Right forelimb (tissue), 1 donor: ENCODE data around the gene CELF2.

Experiments
- DNase-seq: peaks from one replicate; pipeline ENCODE4 v3.0.0-alpha.2; 2018

The CELF2 gene

DNA sequence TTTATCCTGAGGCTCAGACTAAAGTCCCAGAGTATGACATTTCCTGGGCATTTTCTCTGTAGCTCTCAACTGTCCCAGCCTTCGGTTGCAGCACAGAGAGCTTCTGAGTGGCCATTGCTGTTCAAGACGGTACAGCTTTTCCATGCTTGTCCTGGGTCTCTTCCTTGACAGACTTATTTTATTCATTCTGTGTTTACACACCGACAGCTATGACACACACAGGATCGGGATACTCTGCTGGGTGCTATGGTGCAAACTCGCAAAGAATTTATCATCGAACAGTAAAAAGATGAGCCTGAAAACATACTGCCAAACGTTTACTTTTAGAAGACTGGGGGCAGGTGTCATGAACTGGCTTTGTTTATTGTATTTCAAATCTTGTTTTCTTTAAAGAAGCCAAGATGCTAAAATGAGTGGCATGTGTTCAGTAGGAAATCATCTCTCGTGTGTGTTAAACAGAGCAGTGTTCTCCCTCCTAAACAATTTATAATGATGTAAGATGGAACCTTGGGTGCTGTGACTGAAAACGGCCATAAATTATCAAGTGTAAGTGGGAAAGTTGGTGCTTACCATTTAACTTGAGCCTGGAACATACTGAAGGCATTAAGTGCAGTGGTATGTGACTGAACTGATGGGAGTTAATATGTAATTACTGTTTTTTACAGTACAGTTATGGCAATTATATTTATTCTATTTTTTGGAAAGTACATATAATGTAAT, 120.8 kb downstream of the CELF2 start:
- DNase-seq = no peak

DNA sequence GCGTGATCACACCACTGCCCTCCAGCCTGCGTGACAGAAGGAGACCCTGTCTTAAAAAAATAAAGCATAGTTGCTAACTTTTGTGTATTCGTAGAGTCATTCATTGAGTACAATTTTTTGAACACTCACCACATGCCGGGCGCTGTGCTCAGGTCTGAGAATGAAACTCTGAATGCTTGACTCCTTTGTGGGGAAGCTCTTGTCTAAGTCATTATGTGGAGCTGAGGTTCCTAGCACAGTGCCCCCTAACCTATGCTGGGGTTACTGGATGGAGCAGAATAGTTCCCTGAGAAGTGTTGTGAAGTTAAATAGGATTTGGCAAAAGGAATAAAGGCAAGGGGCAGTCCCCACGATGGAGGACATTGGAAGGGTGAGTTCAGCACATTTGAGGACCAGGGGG, 123.3 kb downstream of the CELF2 start:
- DNase-seq = no peak

DNA sequence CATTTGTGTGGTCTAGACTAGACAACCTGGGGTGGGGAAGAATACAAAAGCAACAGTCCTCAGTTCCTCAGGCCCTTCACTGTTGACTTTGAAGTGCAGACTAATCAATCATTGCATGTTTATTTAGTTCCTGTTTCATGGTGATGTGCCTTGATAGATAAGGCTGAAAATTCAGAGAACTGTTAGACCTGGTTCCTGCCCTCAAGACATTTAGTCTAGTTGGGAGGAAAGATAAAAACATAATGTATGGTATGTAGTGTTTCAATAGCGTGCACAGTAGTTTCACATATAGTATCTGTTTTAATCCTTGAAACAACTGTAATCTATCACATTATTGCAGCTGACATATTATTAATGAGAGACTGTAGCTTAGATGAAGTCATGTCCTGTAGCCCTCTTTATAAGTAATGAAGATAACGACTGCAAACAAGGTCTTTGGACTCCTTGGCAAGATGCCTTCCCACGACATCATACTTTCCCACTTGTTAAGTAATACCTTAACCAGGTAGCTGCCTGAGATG, 124.0 kb downstream of the CELF2 start:
- DNase-seq = no peak

DNA sequence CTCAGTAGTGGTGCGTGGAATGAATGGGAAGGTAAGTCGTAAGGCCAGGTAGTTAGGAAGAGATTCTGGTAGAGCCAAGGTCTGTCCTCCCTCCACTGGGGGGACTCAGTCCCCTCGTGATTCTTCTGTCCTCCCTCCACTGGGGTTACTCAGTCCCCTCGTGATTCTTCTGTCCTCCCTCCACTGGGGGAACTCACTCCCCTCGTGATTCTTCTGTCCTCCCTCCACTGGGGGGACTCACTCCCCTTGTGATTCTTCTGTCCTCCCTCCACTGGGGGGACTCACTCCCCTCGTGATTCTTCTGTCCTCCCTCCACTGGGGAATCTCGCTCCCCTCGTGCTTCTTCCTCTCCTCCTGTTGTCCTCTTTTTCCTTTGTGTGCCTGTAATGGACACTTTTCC, 125.1 kb downstream of the CELF2 start:
- DNase-seq = no peak

DNA sequence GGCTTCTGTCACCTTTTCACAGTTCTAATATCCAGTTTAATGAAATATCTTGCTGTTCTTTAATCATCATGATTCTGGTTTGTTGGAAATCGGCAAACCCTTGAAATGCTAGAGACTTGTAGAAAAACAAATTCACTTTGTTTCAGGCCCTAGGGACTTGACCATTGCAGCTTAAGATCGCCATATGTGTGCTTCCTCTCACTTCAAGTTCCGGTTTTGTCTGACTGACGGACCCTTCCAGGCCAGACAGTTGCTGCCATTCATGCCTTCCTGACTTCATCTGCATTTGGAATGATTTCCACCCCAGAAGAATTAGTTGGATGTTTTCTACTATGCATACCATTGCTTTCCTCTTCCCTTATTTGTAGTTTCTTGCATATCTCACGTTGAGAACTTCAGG, 125.6 kb downstream of the CELF2 start:
- DNase-seq = no peak

DNA sequence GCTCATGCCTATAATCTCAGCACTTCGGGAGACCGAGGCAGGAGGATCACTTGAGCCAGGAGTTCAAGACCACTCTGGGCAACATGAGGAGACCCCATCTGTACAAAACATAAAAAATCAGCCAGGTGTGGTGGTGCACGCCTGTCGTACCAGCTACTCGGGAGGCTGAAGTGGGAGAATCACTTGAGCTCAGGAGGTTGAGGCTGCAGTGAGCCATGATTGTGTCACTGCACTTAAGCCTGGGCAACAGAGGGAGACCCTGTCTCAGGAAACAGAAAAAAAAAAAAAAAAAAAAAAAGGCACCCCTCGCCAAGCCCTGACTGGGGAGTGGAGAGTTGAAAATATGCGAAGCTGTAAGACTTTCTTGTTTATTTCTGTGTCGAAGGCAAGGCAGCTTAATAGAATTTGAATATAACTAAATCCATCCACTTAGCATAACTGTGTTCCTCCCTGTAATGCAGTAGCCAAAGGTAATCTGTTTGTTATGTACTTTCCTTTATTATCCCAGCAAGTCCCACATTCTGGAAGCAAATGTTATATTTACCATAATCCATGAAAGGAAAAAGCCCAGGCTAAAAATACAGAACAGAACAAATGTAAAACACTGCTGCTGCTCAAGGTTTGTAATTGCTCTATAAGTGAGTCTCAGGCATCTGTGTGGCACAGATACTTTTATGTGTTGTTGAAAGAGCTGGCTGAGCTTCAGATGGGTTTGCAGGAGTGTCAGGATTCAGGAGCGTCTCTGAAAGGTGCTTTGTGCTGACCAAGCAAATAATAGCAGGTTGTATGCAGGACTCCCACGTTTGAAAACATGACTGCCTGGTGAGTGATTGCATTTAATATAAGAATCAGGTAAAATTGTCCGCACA, 127.2 kb downstream of the CELF2 start:
- DNase-seq = no peak

DNA sequence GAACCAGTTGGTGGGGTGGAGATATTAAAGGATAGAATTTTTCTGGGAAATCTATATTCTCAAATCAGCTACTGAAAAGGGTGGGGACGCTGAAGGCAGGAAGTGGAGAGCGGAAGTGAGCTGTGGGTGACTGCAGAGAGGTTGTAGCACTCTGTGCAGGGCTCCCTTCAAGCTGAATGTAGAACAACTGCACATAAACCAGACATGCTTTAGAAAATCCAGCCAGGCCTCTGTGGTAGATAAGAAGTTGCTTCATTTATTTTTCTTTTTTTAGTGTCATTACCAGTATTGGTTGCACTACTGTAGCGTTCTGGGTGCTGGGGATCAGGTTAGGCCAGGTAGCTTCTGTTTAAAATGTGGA, 127.8 kb downstream of the CELF2 start:
- no peak for DNase-seq

DNA sequence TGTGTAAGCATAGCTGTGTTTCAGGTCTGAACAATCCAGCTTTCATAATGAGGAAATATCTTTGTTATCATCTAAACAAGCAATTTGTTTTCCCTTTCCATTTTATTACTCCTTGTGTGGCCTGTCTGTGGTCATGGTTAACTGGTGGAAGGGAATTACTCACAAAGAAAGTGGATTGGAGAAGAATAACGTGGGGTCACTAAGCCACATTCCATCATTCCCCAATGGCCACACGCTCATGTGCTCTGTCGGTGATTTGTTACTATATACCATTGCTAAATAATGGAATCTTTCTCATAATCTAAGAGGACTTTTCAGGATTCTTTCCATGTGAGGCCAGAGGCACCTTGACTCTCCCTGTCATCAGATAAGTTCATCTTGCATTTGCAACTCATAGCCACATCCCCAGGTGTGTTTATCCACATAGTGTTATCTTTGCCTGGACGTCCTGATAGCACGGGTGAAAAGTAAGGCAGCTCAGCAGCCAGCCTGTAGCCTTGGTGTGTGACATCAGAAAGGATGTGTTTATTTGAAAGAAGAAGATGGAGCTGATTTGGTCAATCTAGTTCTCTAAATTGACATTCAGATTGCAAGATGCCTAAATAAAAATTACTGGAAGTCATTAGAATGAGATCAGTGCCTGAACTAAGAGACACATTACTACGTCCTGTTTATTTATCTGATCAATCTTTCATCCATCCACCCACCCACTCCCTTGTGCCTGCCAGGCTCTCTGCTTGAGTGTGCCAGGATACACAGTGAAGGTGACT, 128.9 kb downstream of the CELF2 start:
- no peak for DNase-seq

DNA sequence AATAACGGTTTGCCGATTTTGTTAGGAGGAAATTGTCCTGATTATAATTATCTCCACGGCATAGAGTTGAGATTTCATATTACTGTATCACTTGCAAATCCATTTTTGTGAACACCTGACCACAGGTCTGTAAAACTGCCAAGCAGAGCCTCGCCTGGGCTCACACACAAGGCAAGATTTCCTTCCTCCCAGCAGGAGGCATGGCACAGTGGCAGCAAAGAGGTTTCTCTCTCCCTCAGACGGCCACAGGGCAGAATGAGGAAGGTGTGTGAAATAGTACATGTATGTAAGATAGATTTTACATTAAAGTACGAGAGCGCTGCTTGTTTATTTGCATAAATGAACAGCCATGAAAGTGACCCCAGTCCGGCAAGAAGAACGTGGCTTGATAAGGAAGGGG, 130.1 kb downstream of the CELF2 start:
- DNase-seq = no peak

DNA sequence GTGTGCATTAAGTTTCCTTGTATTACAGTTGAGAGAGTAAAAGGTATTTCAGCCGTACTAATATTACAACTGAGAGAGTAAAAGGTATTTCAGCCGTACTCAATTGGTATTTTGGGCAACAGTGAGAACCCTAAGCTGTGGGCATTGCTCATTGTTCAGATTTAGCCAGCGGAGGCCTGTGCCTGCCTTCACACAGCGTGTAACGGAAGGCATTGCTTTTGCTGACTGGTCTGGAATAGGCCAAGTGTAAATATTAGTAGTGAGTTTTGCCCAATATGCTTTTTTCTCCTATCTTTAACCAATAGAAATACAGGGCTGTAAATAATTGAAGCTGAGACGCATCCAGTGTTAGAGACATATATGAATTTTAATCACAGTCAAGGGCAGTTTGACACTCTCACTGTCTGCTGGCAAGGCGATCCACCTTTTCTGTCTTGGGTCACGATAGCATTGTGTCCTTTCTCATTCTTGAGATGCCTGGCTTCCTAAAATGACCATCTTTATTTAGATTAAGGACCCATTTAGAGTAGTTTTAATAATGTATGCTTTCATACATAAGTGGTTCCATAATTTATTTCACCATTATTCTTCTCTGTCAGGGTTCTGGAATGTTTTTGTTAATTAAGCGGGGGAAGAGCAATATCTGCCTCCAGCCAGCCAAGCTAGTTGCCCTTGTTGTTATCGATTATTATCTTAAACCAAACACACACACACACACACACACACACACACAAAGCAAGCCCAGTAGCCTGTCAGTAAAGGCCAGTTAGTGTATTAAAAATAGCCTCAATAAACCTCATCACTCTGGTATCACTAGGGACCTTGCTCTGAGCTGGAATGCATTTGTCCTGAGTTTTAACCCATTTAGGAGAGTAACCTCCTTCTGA, 130.7 kb downstream of the CELF2 start:
- no peak for DNase-seq

DNA sequence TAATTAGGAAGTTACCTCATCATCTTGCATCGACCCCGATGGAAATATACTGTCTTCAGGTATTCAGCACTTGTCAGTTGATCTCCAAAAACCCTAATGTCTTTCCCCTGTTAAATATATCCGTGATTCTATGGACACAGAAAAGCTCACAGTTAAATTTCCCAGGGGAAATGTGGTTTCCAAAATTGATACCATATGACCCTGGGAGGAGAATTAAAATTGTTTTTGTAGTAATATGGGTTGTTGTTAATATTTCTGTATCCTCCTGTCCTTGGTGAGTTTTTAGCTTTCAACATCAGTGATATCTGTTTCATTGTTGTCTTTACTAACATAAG, 132.1 kb downstream of the CELF2 start:
- no peak for DNase-seq

DNA sequence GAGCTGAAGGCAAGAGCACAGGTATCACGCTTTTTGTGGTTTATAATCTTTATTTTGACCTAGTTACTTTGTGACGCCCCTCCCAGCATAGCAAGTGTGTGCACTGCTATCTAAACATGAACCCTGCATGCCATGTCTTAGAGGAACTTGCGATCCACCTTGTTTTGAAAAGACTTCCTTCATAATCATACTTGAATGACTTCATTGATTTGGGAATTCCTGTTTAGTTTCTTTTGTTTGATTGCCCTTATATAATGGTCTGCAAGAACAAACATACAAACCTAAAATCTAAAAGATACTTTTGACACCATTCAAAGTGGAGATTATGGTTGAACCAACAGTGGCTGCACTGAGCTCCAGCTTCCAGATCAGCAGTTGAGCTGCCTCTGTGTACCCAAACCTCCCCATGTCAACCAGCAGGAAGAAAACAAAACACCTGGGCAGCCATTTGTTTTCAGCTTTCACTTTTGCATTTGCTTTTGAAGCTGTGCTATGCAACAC, 132.6 kb downstream of the CELF2 start:
- DNase-seq = no peak

DNA sequence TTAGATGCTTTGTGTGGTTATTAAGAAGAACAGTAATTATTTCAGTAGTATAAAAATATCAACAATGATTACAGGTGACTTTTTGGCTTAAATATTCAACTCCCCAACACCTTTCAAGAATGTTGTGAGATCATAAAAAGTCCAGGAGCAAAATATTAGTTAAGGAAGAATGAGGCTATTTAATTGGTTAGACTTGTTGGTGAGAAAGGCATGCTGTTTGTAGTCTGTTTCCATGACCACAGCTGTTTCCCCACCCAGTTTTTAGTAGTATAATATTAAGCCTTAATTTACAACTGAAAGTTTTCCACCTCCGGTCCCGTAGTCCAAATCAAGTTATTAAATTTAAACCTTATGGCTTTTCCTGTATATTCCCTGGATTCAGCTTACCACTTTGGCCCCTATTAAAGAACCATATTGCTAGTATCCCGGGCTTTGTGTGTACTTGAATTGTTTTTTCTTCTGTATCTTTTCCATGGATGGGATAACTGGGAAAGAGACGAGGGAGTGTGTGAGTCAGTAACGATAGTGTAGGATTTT, 133.3 kb downstream of the CELF2 start:
- DNase-seq = no peak

DNA sequence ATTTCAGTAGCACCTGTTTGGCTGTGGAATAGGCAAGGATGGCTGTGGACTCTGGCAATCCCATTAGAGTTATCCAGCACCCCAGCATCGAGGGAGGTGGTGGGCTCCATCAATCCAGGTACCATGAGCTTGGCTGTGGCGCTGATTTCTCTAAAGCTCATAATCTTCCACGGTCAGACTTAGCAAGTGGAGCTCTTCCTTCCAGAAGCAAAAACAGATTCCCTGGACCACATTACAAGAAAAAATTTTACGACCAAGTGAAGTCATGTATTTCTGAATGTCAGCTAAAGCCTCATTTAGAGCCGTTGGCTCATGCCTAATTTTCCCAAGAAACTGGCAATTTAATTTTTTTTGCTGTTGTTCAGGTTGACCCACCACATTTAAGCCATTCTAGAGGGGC, 135.1 kb downstream of the CELF2 start:
- no peak for DNase-seq

DNA sequence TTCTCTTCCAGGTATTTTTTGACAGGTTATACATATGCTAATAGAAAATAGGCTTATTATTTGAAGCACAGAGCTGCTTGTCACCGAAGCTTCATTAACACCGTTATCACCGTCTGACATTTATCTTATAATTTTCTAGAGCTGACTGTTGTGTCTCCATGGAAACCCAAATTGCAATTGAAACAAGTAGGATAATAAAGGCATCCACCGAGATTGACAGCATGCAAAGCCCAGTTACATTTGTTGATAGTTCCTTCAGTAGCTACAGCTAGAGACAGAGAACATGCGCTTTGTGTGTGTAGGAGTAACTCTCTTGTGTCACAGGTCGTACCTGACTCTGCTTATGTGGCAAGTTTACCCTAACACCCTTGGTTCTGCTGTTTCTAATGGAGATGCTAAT, 135.6 kb downstream of the CELF2 start:
- no peak for DNase-seq

DNA sequence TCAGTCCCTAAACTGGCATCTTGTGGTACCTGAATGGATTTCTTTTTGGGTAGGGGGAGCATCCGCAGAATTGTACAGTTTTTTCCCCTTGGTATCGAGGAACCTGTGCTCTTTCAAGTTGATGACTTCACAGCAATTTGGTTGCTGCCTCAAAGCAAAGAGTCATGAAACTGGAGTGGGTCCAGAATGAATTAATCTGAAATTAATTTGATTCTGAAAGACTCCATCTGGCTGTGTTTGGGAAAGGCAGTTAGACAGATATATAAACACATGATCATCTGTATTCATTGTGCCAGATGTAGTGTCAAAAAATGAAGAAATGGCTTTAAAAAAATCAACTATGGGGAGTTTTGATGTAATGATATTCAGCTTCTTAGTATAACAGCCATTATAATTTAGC, 136.1 kb downstream of the CELF2 start:
- DNase-seq = no peak

DNA sequence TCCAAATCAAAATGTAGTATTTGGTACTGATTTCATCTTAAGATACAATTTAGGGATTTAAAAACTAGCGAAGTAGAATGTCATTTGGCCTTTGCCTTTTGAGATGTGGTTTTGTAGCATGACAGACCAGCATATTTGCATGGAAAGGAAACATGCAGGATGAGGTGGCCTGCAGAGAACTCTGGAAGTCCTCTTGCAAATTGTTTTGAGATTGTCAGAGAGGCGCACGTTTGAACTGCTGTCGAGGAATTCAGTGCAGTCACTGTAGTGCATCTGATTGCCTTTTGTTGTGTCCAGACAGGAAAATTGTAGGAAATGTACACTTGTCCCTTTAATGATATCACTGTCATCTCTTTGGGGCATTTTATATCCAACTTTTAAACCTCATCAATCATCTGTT, 136.7 kb downstream of the CELF2 start:
- DNase-seq = no peak

DNA sequence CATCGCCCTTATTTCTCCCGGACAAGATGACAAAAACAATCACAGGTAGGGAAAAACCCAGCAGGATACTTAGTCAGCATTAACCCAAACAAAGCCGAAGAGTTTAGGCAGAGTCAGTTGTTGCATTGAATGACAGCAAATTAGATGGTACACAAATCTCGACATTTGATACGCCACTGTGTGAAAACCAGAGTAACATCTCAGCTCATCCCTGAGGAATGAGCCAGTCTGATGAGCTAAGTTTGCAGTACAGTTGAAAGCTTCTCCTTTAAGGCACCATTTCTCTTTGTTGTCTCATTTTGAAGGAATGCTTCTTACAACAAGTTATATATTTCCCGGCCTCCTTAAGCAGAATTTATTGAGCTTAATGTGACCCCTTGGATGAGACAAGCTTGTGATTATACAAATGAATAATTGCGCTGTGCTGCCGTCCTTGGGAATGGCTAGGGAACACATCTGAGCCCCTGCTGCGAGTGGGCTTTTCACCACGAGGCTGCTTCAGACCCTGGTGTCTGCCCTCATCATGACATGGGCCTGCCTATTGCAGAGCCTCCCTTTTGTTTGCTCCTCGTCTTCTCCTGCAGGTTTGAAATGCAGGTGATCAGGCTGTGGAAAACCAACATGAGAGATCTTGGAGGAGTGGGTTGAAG, 137.3 kb downstream of the CELF2 start:
- DNase-seq = no peak

DNA sequence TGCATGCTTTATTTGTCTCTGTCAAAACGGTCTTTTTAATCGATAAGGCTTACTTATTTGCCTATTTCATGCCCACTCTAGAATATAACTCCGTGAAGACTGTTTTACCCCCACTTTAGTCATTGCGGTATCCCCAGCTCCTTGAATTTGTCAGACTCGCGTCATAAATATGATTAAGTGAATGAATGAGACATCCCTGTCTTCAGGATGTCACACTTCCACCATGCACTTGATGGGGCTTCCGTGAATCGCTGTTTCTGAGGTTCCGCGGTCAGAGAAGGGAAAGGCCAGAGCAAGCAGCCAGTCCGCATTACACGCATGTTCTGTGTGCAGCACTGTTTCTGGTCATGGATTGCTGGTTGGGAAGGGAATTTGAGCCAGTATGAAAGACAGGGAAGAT, 138.8 kb downstream of the CELF2 start:
- no peak for DNase-seq

DNA sequence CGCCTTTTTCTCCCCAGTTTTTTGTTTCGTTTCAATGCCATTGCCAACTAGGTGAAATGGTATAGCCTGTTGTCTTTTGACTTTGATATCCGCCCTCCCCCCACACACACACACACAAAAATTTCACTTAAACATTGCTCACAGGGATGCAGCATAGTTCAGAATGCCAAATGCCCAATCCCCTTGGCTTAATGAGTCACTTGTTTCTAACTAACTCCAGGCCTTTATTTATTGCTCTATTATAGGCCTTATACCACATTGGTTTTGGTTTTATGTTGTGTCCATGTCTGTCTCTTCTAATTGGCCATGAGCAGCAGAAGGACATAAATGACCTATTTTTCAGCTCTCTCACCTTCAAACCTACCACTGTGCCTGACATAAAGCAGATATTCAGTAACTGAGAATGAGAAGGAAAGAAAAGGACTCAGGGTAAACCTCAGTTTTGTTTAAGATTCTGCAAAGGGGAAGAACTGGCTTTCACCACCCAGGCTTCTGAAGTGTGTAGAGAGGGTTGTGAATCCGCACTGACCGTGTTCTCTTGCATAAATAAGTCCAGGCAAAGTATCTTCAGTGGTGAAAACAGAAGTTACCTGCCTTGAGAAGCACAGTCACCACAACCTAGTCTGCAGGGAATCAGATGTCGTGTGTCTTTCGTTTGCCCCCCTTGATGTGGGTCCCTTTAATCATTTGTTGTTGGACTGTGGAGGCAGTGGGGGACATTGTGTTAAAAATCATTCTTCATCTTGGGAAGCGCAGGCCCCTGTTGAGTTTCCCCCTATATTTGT, 139.8 kb downstream of the CELF2 start:
- no peak for DNase-seq

DNA sequence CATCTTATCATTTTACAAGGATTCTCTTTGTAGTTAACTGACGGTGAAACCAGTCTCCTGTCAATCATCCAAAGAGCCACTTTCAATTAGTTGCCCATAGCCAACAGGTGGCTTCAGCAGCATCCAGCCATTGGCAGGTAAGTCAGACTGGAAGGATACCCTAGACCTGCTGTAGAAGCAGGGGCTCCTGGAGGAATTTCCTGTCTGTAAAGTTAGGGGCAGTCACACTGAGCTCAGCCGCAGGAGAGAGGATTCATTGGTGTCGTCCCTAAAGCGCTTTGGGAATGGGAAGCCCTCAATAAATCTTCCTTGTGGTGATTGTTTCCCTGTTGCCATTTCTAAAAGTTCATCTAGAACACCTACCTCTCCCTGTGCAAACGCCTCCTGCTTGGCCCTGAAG, 140.4 kb downstream of the CELF2 start:
- DNase-seq = no peak
